Neural cell (in vitro differentiated cells): ENCODE measurements around the gene UNC45A. TPM values are rescaled to one million over a fixed set of nuclear protein-coding genes. Genes with fewer than 3 reads are reported as not detected.

Experiments
- H2AFZ ChIP-seq: fragments of 200-600, 300-800 bp; sonication (generic), shearing (Covaris generic); 2 replicates; pipeline ENCODE4 v1.6.0; 2014; ENCODE audit warnings: low read depth, mild to moderate bottlenecking, antibody characterized with exemption, low read length, moderate library complexity
- H3F3A ChIP-seq: fragments of 200-600 bp; shearing (Covaris generic); 2 replicates; pipeline ENCODE4 v1.6.1; 2016; ENCODE audit warnings: mild to moderate bottlenecking, moderate library complexity, mixed read lengths, antibody characterized with exemption, low read length; ENCODE audit not compliant: insufficient read depth, poor library complexity, severe bottlenecking
- H3K27ac ChIP-seq: fragments of 200-600, 300-800 bp; sonication (generic), shearing (Covaris generic); 2 replicates; pipeline ENCODE4 v1.5.1; 2014; ENCODE audit warnings: mild to moderate bottlenecking, low read length, moderate library complexity
- H3K27me3 ChIP-seq: fragments of 300-800, 200-600 bp; sonication (generic), shearing (Covaris generic); 2 replicates; pipeline ENCODE4 v1.6.0; 2014; ENCODE audit warnings: mild to moderate bottlenecking, low read depth, low read length, moderate library complexity; ENCODE audit not compliant: insufficient read depth
- H3K36me3 ChIP-seq: fragments of 300-800, 200-600 bp; sonication (generic), shearing (Covaris generic); 2 replicates; pipeline ENCODE4 v1.5.1; 2014; ENCODE audit warnings: mild to moderate bottlenecking, antibody characterized with exemption, low read length, moderate library complexity; ENCODE audit not compliant: insufficient read depth
- H3K4me2 ChIP-seq: fragments of 300-800, 200-600 bp; sonication (generic), shearing (Covaris generic); 2 replicates; pipeline ENCODE4 v1.6.0; 2014; ENCODE audit warnings: mild to moderate bottlenecking, low read length
- H3K4me3 ChIP-seq: fragments of 300-800, 200-600 bp; sonication (generic), shearing (Covaris generic); 2 replicates; pipeline ENCODE4 v1.5.1; 2014; ENCODE audit warnings: mild to moderate bottlenecking, low read length, moderate library complexity
- H3K79me2 ChIP-seq: fragments of 200-600 bp; shearing (Covaris generic); replicated peaks from 2 replicates; pipeline ENCODE4 v1.6.0; 2014; ENCODE audit warnings: mild to moderate bottlenecking, low read length, moderate library complexity; ENCODE audit not compliant: insufficient read depth
- H3K9ac ChIP-seq: fragments of 300-800, 200-600 bp; sonication (generic), shearing (Covaris generic); 2 replicates; pipeline ENCODE4 v1.6.1; 2016; ENCODE audit warnings: mild to moderate bottlenecking, low read length, mixed read lengths
- H3K9me2 ChIP-seq: fragments of 200-600 bp; shearing (Covaris generic); 2 replicates; pipeline ENCODE4 v1.6.1; 2016; ENCODE audit warnings: mild to moderate bottlenecking, low read length, mixed read lengths; ENCODE audit not compliant: insufficient read depth
- H3K9me3 ChIP-seq: fragments of 200-600, 300-800 bp; sonication (generic), shearing (Covaris generic); 2 replicates; pipeline ENCODE4 v1.6.1; 2016; ENCODE audit warnings: mild to moderate bottlenecking, mixed run types, low read length, moderate library complexity, mixed read lengths
- H4K20me1 ChIP-seq: fragments of 200-600 bp; shearing (Covaris generic); 2 replicates; pipeline ENCODE4 v1.6.1; 2016; ENCODE audit warnings: mild to moderate bottlenecking, mixed run types; ENCODE audit not compliant: insufficient read depth
- CTCF ChIP-seq: fragments of 450-650 bp; IDR thresholded peaks from 2 replicates; pipeline ENCODE4 v1.5.1; 2014; ENCODE audit warnings: antibody characterized with exemption, mild to moderate bottlenecking, moderate library complexity; ENCODE audit not compliant: poor library complexity, severe bottlenecking
- EP300 ChIP-seq: fragments of 450-650 bp; conservative IDR thresholded peaks from 2 replicates; pipeline ENCODE4 v1.6.1; 2014; ENCODE audit warnings: antibody characterized with exemption, mild to moderate bottlenecking, moderate library complexity; ENCODE audit not compliant: poor library complexity, severe bottlenecking
- EZH2 ChIP-seq: fragments of 200-600, 300-800 bp; shearing (Covaris generic), sonication (generic); IDR thresholded peaks from 2 replicates; pipeline ENCODE4 v1.6.1; 2014; ENCODE audit warnings: antibody characterized with exemption, low read length, borderline replicate concordance, mild to moderate bottlenecking; ENCODE audit not compliant: insufficient read depth, poor library complexity, severe bottlenecking
- MXI1 ChIP-seq: fragments of 450-650 bp; conservative IDR thresholded peaks from 2 replicates; pipeline ENCODE4 v1.6.1; 2014; ENCODE audit warnings: antibody characterized with exemption, mild to moderate bottlenecking; ENCODE audit not compliant: poor library complexity, severe bottlenecking
- POLR2AphosphoS5 ChIP-seq: IDR thresholded peaks from 2 replicates; pipeline ENCODE4 v1.6.1; 2012
- RAD21 ChIP-seq: fragments of 450-650 bp; conservative IDR thresholded peaks from 2 replicates; pipeline ENCODE4 v1.6.1; 2014; ENCODE audit warnings: antibody characterized with exemption, mild to moderate bottlenecking, moderate library complexity
- SMC3 ChIP-seq: fragments of 450-650 bp; conservative IDR thresholded peaks from 2 replicates; pipeline ENCODE4 v1.6.1; 2014; ENCODE audit warnings: antibody characterized with exemption, mild to moderate bottlenecking, moderate library complexity; ENCODE audit not compliant: poor library complexity
- TAF1 ChIP-seq: IDR thresholded peaks from 2 replicates; pipeline ENCODE4 v1.6.1; 2012; ENCODE audit warnings: low read depth
- polyA plus RNA-seq: library from polyadenylated mRNA; depleted of rRNA; stranded (reverse); fragments of >200 nt; gene quantifications from 2 replicates; pipeline ENCODE4 v1.2.3, GENCODE V29; 2014
- TF ChIP-seq, protein P1 (sequence below): IDR thresholded peaks from 2 replicates; pipeline ENCODE4 v1.6.1; 2012; ENCODE audit warnings: borderline replicate concordance

The UNC45A gene
- polyA plus RNA-seq, 1 donor from 2014 or later, result 41.3 TPM

- Histone ChIP-seq H3K79me2 (no peaks in the 10 kb centered on the region), H3K9me3 (no peaks in the 10 kb centered on the region), H3K4me2 (no peak overlapping the region), H3K27me3 (no peaks in the 10 kb centered on the region), H3K9ac (no peak overlapping the region), H3K36me3 (peaks cover under 1% of the 10 kb centered on the region), H3K4me3 (no peak overlapping the region), H2AFZ (no peak overlapping the region), H3K9me2 (no peaks in the 10 kb centered on the region), H3K27ac (no peak overlapping the region), H4K20me1 (no peaks in the 10 kb centered on the region), H3F3A (no peaks in the 10 kb centered on the region)
- TF ChIP-seq EZH2, result no peak
- TF ChIP-seq, protein P1, sequence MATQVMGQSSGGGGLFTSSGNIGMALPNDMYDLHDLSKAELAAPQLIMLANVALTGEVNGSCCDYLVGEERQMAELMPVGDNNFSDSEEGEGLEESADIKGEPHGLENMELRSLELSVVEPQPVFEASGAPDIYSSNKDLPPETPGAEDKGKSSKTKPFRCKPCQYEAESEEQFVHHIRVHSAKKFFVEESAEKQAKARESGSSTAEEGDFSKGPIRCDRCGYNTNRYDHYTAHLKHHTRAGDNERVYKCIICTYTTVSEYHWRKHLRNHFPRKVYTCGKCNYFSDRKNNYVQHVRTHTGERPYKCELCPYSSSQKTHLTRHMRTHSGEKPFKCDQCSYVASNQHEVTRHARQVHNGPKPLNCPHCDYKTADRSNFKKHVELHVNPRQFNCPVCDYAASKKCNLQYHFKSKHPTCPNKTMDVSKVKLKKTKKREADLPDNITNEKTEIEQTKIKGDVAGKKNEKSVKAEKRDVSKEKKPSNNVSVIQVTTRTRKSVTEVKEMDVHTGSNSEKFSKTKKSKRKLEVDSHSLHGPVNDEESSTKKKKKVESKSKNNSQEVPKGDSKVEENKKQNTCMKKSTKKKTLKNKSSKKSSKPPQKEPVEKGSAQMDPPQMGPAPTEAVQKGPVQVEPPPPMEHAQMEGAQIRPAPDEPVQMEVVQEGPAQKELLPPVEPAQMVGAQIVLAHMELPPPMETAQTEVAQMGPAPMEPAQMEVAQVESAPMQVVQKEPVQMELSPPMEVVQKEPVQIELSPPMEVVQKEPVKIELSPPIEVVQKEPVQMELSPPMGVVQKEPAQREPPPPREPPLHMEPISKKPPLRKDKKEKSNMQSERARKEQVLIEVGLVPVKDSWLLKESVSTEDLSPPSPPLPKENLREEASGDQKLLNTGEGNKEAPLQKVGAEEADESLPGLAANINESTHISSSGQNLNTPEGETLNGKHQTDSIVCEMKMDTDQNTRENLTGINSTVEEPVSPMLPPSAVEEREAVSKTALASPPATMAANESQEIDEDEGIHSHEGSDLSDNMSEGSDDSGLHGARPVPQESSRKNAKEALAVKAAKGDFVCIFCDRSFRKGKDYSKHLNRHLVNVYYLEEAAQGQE, result no peak
- no peak for TF ChIP-seq MXI1
- TF ChIP-seq EP300, result no peak
- no peak for TF ChIP-seq SMC3
- no peak for TF ChIP-seq POLR2AphosphoS5
- TF ChIP-seq TAF1, result no peak
- no peak for TF ChIP-seq RAD21
- no peak for TF ChIP-seq CTCF
Measured at GRCh38 chr15:90947577-90948357, 12.7 kb downstream of the UNC45A start.

- H3K9me2 ChIP-seq, result no peaks in the 10 kb centered on the region
- TF ChIP-seq POLR2AphosphoS5 (no peak), TAF1 (no peak), CTCF (no peak), EZH2 (no peak), EP300 (no peak), SMC3 (no peak), RAD21 (no peak), MXI1 (no peak)
- TF ChIP-seq, protein P1, result no peak
- H3K9me3 ChIP-seq, result no peaks in the 10 kb centered on the region
- no peaks in the 10 kb centered on the region for H3K27me3 ChIP-seq
- H3K79me2 ChIP-seq, result no peaks in the 10 kb centered on the region
- H3F3A ChIP-seq, result no peaks in the 10 kb centered on the region
- no peaks in the 10 kb centered on the region for H3K36me3 ChIP-seq
- H3K4me2 ChIP-seq, result no peak overlapping the region
- H3K9ac ChIP-seq, result no peak overlapping the region
- no peak overlapping the region for H2AFZ ChIP-seq
- no peak overlapping the region for H3K4me3 ChIP-seq
- no peak overlapping the region for H3K27ac ChIP-seq
- H4K20me1 ChIP-seq, result no peaks in the 10 kb centered on the region
Measured at GRCh38 chr15:90948506-90948905, 13.4 kb downstream of the UNC45A start.
